Smooth muscle cell (in vitro differentiated cells): ENCODE results near the gene JDP2. TPM values are rescaled to one million over a fixed set of nuclear protein-coding genes. Genes with fewer than 3 reads are reported as not detected.

Source experiments
- DNase-seq: peaks from one replicate; lab custom pipeline; 2025; ENCODE audit not compliant: unreplicated experiment; lab: John Stamatoyannopoulos, UW
- H2AFZ ChIP-seq: fragments of 200-600 bp; sonication (generic); 2 replicates; pipeline ENCODE4 v1.6.0; 2016; ENCODE audit warnings: antibody characterized with exemption, low read depth, mild to moderate bottlenecking
- H3F3A ChIP-seq: fragments of 200-600 bp; sonication (generic); 2 replicates; pipeline ENCODE4 v1.6.0; 2017; ENCODE audit warnings: antibody characterized with exemption, low read depth
- H3K27ac ChIP-seq: fragments of 200-600 bp; sonication (generic); 2 replicates; pipeline ENCODE4 v1.5.1; 2016; ENCODE audit warnings: low read depth, mild to moderate bottlenecking
- H3K27me3 ChIP-seq: fragments of 200-600 bp; sonication (generic); 2 replicates; pipeline ENCODE4 v1.6.1; 2016; ENCODE audit warnings: low read depth, mild to moderate bottlenecking
- H3K36me3 ChIP-seq: fragments of 200-600 bp; sonication (generic); 2 replicates; pipeline ENCODE4 v1.5.1; 2016; ENCODE audit warnings: low read depth
- H3K4me1 ChIP-seq: fragments of 200-600 bp; sonication (generic); 2 replicates; pipeline ENCODE4 v1.5.1; 2016; ENCODE audit warnings: low read depth
- H3K4me2 ChIP-seq: fragments of 200-600 bp; sonication (generic); 2 replicates; pipeline ENCODE4 v1.6.0; 2016; ENCODE audit warnings: mild to moderate bottlenecking
- H3K4me3 ChIP-seq: fragments of 200-600 bp; sonication (generic); 2 replicates; pipeline ENCODE4 v1.5.1; 2016; ENCODE audit warnings: mild to moderate bottlenecking
- H3K79me2 ChIP-seq: fragments of 200-600 bp; sonication (generic); 2 replicates; pipeline ENCODE4 v1.6.0; 2016; ENCODE audit warnings: low read depth, mild to moderate bottlenecking
- H3K9ac ChIP-seq: fragments of 200-600 bp; sonication (generic); 2 replicates; pipeline ENCODE4 v1.6.0; 2016; ENCODE audit warnings: low read depth
- H3K9me3 ChIP-seq: fragments of 200-600 bp; sonication (generic); replicated peaks from 2 replicates; pipeline ENCODE4 v1.5.1; 2016; ENCODE audit warnings: low read depth
- H4K20me1 ChIP-seq: fragments of 200-600 bp; sonication (generic); 2 replicates; pipeline ENCODE4 v1.6.0; 2016; ENCODE audit warnings: low read depth
- CTCF ChIP-seq: fragments of 200-600 bp; sonication (generic); IDR thresholded peaks from 2 replicates; pipeline ENCODE4 v1.5.1; 2017; ENCODE audit warnings: borderline replicate concordance, mild to moderate bottlenecking, antibody characterized with exemption; ENCODE audit not compliant: insufficient read depth, poor library complexity, severe bottlenecking
- WGBS: methylation state at CpG from one replicate; pipeline ENCODE4 v1.1.7; 2016; ENCODE audit warnings: low lambda C conversion rate; 5-methylcytosine and 5-hydroxymethylcytosine counted together
- polyA plus RNA-seq: library from polyadenylated mRNA; unstranded; fragments of >200 nt; fragmentation: Nextera tagmentation; extraction: Ambion mirVana; gene quantifications from 2 replicates; pipeline ENCODE4 v1.2.1, GENCODE V29; 2016
- total RNA-seq: library from RNA; depleted of rRNA; stranded (reverse); fragments of >200 nt; gene quantifications from 2 replicates; pipeline ENCODE4 v1.2.3, GENCODE V29; 2014

Gene JDP2
- total and polyA plus RNA-seq, 2 experiments from 2014 or later, result 70.3 to 126 TPM

- no peak for DNase-seq
- Histone ChIP-seq H3K27ac (no peak overlapping the region), H3K27me3 (no peaks in the 10 kb centered on the region), H3K4me1 (no peaks in the 10 kb centered on the region), H3K4me3 (no peak overlapping the region), H3K4me2 (no peak overlapping the region), H3K79me2 (no peaks in the 10 kb centered on the region), H2AFZ (no peak overlapping the region), H3K9ac (no peak overlapping the region), H3K9me3 (no peaks in the 10 kb centered on the region), H3K36me3 (no peaks in the 10 kb centered on the region), H3F3A (no peaks in the 10 kb centered on the region), H4K20me1 (no peaks in the 10 kb centered on the region)
- TF ChIP-seq CTCF, result no peak
- WGBS, result 93% methylated on average over 5 of the region's 5 CpGs
These were observed 67.1 kb downstream of the JDP2 start for GRCh38 chr14:75494896-75495295.

DNA sequence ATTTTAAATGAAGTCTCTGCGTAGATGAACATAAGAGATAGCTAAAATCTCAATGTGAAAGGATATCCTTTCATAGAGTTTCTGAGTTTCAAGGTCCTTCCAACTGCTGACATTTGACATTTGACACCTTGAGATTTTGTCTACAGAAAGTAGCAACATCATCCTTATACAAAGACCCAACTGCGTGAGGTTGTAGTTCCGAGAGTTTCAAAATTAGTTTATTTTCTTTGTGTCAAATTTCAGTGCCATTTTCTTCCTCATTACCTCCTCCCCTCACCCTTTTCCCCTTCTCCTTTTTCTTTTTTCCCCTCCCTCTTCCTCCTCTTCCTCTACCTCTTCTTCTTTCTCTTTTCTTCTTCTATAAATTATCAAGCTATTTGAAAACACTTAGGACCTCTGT, 67.6 kb downstream of the JDP2 start:
- 92% methylated on average over 3 of the region's 3 CpGs for WGBS
- Histone ChIP-seq H4K20me1 (no peaks in the 10 kb centered on the region), H3K4me2 (no peak overlapping the region), H3K36me3 (no peaks in the 10 kb centered on the region), H2AFZ (no peak overlapping the region), H3F3A (no peaks in the 10 kb centered on the region), H3K9ac (no peak overlapping the region), H3K9me3 (no peaks in the 10 kb centered on the region), H3K4me3 (no peak overlapping the region), H3K79me2 (no peaks in the 10 kb centered on the region), H3K27ac (no peak overlapping the region), H3K27me3 (no peaks in the 10 kb centered on the region), H3K4me1 (no peaks in the 10 kb centered on the region)
- TF ChIP-seq CTCF, result no peak
- DNase-seq, result no peak

DNA sequence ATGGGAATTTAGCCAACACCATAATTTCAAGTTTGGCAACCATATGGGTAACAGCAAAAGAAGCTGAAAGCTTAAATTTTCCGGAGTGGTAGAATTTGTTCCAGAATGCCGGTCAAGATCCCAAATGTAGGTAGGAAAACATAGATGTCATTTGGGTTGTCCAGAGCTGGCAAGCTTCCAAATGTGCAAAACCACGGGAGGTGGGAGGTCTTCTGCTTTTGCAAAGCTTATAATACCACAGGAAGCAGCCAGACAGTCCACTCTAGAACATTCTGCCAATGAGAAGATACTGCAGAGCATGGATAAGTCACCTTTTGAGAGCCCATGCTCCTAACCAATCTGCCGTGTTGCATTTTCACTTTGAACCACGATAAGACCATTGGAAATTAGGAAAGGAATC, 68.1 kb downstream of the JDP2 start:
- no peaks in the 10 kb centered on the region for H3K36me3 ChIP-seq
- no peaks in the 10 kb centered on the region for H3K79me2 ChIP-seq
- H3K27ac ChIP-seq, result no peak overlapping the region
- no peaks in the 10 kb centered on the region for H3K27me3 ChIP-seq
- no peaks in the 10 kb centered on the region for H3F3A ChIP-seq
- H2AFZ ChIP-seq, result no peak overlapping the region
- no peak for TF ChIP-seq CTCF
- no peak overlapping the region for H3K4me2 ChIP-seq
- no peaks in the 10 kb centered on the region for H3K4me1 ChIP-seq
- no peak overlapping the region for H3K9ac ChIP-seq
- H3K9me3 ChIP-seq, result no peaks in the 10 kb centered on the region
- 87% methylated on average over 5 of the region's 5 CpGs for WGBS
- no peak overlapping the region for H3K4me3 ChIP-seq
- no peak for DNase-seq
- H4K20me1 ChIP-seq, result no peaks in the 10 kb centered on the region

DNA sequence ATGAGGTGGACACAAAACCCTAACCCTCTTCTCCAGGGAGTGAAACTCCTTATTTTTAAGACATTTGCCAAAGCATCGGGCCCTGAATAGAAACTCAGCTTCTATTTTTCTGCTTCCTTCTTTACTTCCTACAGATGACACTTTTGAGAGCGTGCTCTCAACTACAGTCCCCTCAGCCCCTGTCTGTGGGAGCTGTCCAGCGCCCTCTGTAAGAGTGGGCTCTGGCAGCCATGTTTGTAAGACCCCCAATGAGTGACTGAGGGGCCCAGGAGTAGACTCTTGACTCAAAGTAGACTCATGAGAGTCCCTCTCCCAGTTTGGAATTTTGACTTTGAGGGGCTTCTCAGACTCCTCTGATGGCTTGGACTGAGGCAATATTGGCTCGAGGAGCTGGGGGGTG, 68.9 kb downstream of the JDP2 start:
- no peak overlapping the region for H3K4me3 ChIP-seq
- H3K27ac ChIP-seq, result no peak overlapping the region

More for the DNA sequence above, 68.9 kb downstream of the JDP2 start:
- Histone ChIP-seq H3K4me1 (no peaks in the 10 kb centered on the region), H3K9me3 (no peaks in the 10 kb centered on the region), H3F3A (no peaks in the 10 kb centered on the region), H2AFZ (no peak overlapping the region), H3K79me2 (no peaks in the 10 kb centered on the region), H4K20me1 (no peaks in the 10 kb centered on the region), H3K27me3 (no peaks in the 10 kb centered on the region), H3K4me2 (no peak overlapping the region), H3K36me3 (no peaks in the 10 kb centered on the region), H3K9ac (no peak overlapping the region)
- no peak for DNase-seq
- no peak for TF ChIP-seq CTCF
- 96% methylated on average over 4 of the region's 4 CpGs for WGBS
